ENCODE results near the gene NFRKB.

NFRKB gene

GRCh38 chr11:129846508-129847335 lies 48.7 kb downstream of the NFRKB start:
- ATAC-seq (ENCODE audit: low read depth) (no peak), DNase-seq (ENCODE audit: low spot score in 2 of 2) (no peak)
- Mint-ChIP-seq H3K27ac (no peak overlapping the region), H3K27me3 (peaks cover 7% of the 10 kb centered on the region), H3K9me3 (no peaks in the 10 kb centered on the region), H3K4me1 (peaks cover 6% of the 10 kb centered on the region), H3K36me3 (no peaks in the 10 kb centered on the region), H3K4me3 (no peak overlapping the region)

Data from memory B cell (primary cell).